ENCODE data around the gene SIGLEC12. TPM values are rescaled to one million over a fixed set of nuclear protein-coding genes. Genes with fewer than 3 reads are reported as not detected.

SIGLEC12 gene
- total and polyA plus RNA-seq, 9 of the 15 experiments (the other 6 are each of a cell fraction or from before 2014, with no cell fraction given): 0.08 to 1.3 (median 0.54) TPM

- ChIA-PET CTCF (ENCODE audit: low intra/inter-chr PET ratio) (no interaction called here), POLR2A (no interaction called here)
- H3K4me2 ChIP-seq (ENCODE audit: insufficient read depth, low read length): no peak overlapping the region
- no peak for TF ChIP-seq SNAPC5 (CRISPR knock-in tag; IDR thresholded peaks at IDR 0.05)
- TF ChIP-seq SMARCA4 (IDR thresholded peaks at IDR 0.05): no peak
- peak; percentile 37 for TF ChIP-seq NFYB (IDR thresholded peaks at IDR 0.05; ENCODE audit: extremely low read depth, insufficient read length)
- no peak for TF ChIP-seq MAX (CRISPR knock-in tag; IDR thresholded peaks at IDR 0.05)
- no peak for TF ChIP-seq FOXP4 (CRISPR knock-in tag; IDR thresholded peaks at IDR 0.05; ENCODE audit: borderline replicate concordance)
- TF ChIP-seq CHCHD3 (CRISPR knock-in tag; IDR thresholded peaks at IDR 0.05): no peak
- peak; percentile 83 for TF ChIP-seq PKNOX1 (IDR thresholded peaks at IDR 0.05)
- TF ChIP-seq MEF2A (IDR thresholded peaks at IDR 0.05; ENCODE audit: control insufficient read depth, low read depth, low read length): no peak
- TF ChIP-seq ETV1 (tag; conservative IDR thresholded peaks at IDR 0.05; ENCODE audit: low read depth): no peak
- TF ChIP-seq PML (IDR thresholded peaks at IDR 0.05; ENCODE audit: low read length): no peak
- TF ChIP-seq HMG20B (CRISPR knock-in tag; IDR thresholded peaks at IDR 0.05): no peak
- no peak for TF ChIP-seq NBN (IDR thresholded peaks at IDR 0.05; ENCODE audit: low read depth)
- TF ChIP-seq RAD51 (IDR thresholded peaks at IDR 0.05; ENCODE audit: borderline replicate concordance, low read depth): no peak
- ATAC-seq: no peak
- H3K4me1 ChIP-seq (replicated peaks in 1 of 2; ENCODE audit: control insufficient read depth in 2 of 2, insufficient read depth in 2 of 2, low read length in 2 of 2): peaks cover 5 to 6% of the 10 kb centered on the region in 2 experiments; a peak in 3 of 5 replicates
- no TSS peak for BruUV-seq (replicated peaks)
- H3K9me1 ChIP-seq (ENCODE audit: control insufficient read depth, insufficient read depth, low read length): no peaks in the 10 kb centered on the region
- H3K9me3 ChIP-seq (replicated peaks; ENCODE audit: control insufficient read depth, insufficient read depth, low read depth, low read length): no peaks in the 10 kb centered on the region
- DNase-seq (ENCODE audit: extremely low read depth in 1 of 4, low spot score in 3 of 4): peak in 3 of 4 experiments; percentile 30 to 47 (median 39)
- in situ Hi-C loops (cut with MboI): no loop called here
- no peaks in the 10 kb centered on the region for H3K27me3 ChIP-seq (ENCODE audit: control insufficient read depth in 2 of 2, insufficient read depth in 2 of 2, low read length in 2 of 2)
- no peaks in the 10 kb centered on the region for H3K79me2 ChIP-seq (ENCODE audit: control insufficient read depth, insufficient read depth, low read length)
- H3K36me3 ChIP-seq (ENCODE audit: control insufficient read depth, insufficient read depth, low read length): no peaks in the 10 kb centered on the region
- 82% methylated on average over 13 of the region's 14 CpGs for WGBS (ENCODE audit: insufficient coverage, low coverage, missing lambda C conversion rate)
- intact Hi-C loops (cut with micrococcal nuclease): no loop called here
- no peaks in the 10 kb centered on the region for H4K20me1 ChIP-seq (replicated peaks; ENCODE audit: control insufficient read depth, insufficient read depth, low read length)
- H3K27ac ChIP-seq (ENCODE audit: extremely low read depth, low read depth, low read length): no peak overlapping the region
- no peak overlapping the region for H2AFZ ChIP-seq (ENCODE audit: low read depth, low read length)
- no peak for FAIRE-seq
- no peak overlapping the region for H3K4me3 ChIP-seq
- no peak overlapping the region for H3K9ac ChIP-seq (ENCODE audit: insufficient read depth in 1 of 2, low read depth in 2 of 2, low read length in 2 of 2)
Measured at GRCh38 chr19:51490676-51491075, 10.9 kb downstream of the SIGLEC12 start.

Measured in K562 (cell line).